HepG2 (cell line): Measurements from ENCODE around the gene REEP2. TPM values are rescaled to one million over a fixed set of nuclear protein-coding genes. Genes with fewer than 3 reads are reported as not detected.

ENCODE experiments used
- ATF5 ChIP-seq: sonication (generic); formaldehyde crosslinking; IDR thresholded peaks from 2 replicates; pipeline ENCODE4 v1.4.0; 2020; ENCODE audit warnings: mild to moderate bottlenecking, low read depth, missing genetic modification reagents
- BATF2 ChIP-seq: sonication (generic); formaldehyde crosslinking; IDR thresholded peaks from 2 replicates; pipeline ENCODE4 v1.8.0; 2022; ENCODE audit warnings: mild to moderate bottlenecking, missing genetic modification reagents, moderate library complexity
- CEBPB ChIP-seq: IDR thresholded peaks from 2 replicates; pipeline ENCODE4 v1.6.1; 2011; ENCODE audit warnings: low read depth, low read length, improper control_type of control experiment, borderline replicate concordance
- FOXC1 ChIP-seq: sonication (generic); formaldehyde crosslinking; IDR thresholded peaks from 2 replicates; pipeline ENCODE4 v1.8.0; 2022; ENCODE audit warnings: mild to moderate bottlenecking, missing genetic modification reagents, borderline replicate concordance
- FOXO1 ChIP-seq: sonication (generic); formaldehyde crosslinking; IDR thresholded peaks from 2 replicates; pipeline ENCODE4 v1.4.0; 2020; ENCODE audit warnings: missing genetic modification reagents
- HCFC1 ChIP-seq: fragments of 150-350 bp; IDR thresholded peaks from 2 replicates; pipeline ENCODE4 v1.6.1; 2014; ENCODE audit warnings: low read depth, low read length
- IRF9 ChIP-seq: sonication (generic); formaldehyde crosslinking; IDR thresholded peaks from 2 replicates; pipeline ENCODE4 v1.8.0; 2022; ENCODE audit warnings: missing genetic modification reagents, mild to moderate bottlenecking, borderline replicate concordance
- KDM1A ChIP-seq: IDR thresholded peaks from 2 replicates; pipeline ENCODE4 v1.6.1; 2016; ENCODE audit warnings: missing compliant biosample characterization
- MAF1 ChIP-seq: sonication (generic); formaldehyde crosslinking; IDR thresholded peaks from 2 replicates; pipeline ENCODE4 v1.5.0; 2020; ENCODE audit warnings: missing genetic modification reagents, borderline replicate concordance
- MAFK ChIP-seq, 2 experiments: IDR thresholded peaks in 1 of 2; conservative IDR thresholded peaks in 1 of 2; 2 replicates each; pipeline ENCODE4 v1.6.1; 2011; ENCODE audit warnings: improper control_type of control experiment in 2 of 2, low read length in 2 of 2
- MED1 ChIP-seq: sonication (generic); formaldehyde crosslinking; IDR thresholded peaks from 2 replicates; pipeline ENCODE4 v1.4.0; 2020; ENCODE audit warnings: missing genetic modification reagents
- PHF8 ChIP-seq: sonication (generic); formaldehyde crosslinking; IDR thresholded peaks from 2 replicates; pipeline ENCODE4 v1.5.0; 2020; ENCODE audit warnings: missing genetic modification reagents
- POLR2AphosphoS5 ChIP-seq: IDR thresholded peaks from 2 replicates; pipeline ENCODE4 v1.6.1; 2012; ENCODE audit warnings: low read depth, low read length
- PRDM10 ChIP-seq: sonication (generic); formaldehyde crosslinking; IDR thresholded peaks from 2 replicates; pipeline ENCODE4 v1.4.0; 2020; ENCODE audit warnings: low read depth, missing genetic modification reagents
- PRMT3 ChIP-seq: sonication (generic); formaldehyde crosslinking; IDR thresholded peaks from 2 replicates; pipeline ENCODE4 v1.8.1; 2022; ENCODE audit warnings: low read depth, mild to moderate bottlenecking, moderate library complexity, missing genetic modification reagents, borderline replicate concordance
- ZFP36 ChIP-seq: fragments of 150-350 bp; IDR thresholded peaks from 2 replicates; pipeline ENCODE4 v1.6.1; 2018; ENCODE audit warnings: borderline replicate concordance, low read length, low read depth; ENCODE audit not compliant: partially characterized antibody
- ZNF33B ChIP-seq: sonication (generic); formaldehyde crosslinking; IDR thresholded peaks from 2 replicates; pipeline ENCODE4 v1.5.1; 2020; ENCODE audit warnings: mild to moderate bottlenecking, missing genetic modification reagents
- ZNF605 ChIP-seq: sonication (generic); formaldehyde crosslinking; IDR thresholded peaks from 2 replicates; pipeline ENCODE4 v1.8.0; 2022; ENCODE audit warnings: mild to moderate bottlenecking, missing genetic modification reagents
- ZNF770 ChIP-seq: sonication (generic); formaldehyde crosslinking; IDR thresholded peaks from 2 replicates; pipeline ENCODE4 v1.5.0; 2020; ENCODE audit warnings: mild to moderate bottlenecking, missing genetic modification reagents
- ZNF772 ChIP-seq: sonication (generic); formaldehyde crosslinking; IDR thresholded peaks from 2 replicates; pipeline ENCODE4 v1.5.0; 2020; ENCODE audit warnings: mild to moderate bottlenecking, missing genetic modification reagents
- polyA plus RNA-seq, 8 experiments: library from polyadenylated mRNA; depleted of rRNA in 3 of 8; stranded (reverse) in 7 of 8; unstranded in 1 of 8; fragments of >200 nt; fragmentation: Illumina TruSeq in 4 of 8; extraction: Trizol in 4 of 8; gene quantifications; 2 replicates each; pipeline versions ENCODE4 v1.2.1 to v1.2.3, GENCODE V29; 2011 to 2016; ENCODE audit warnings: low read depth in 4 of 8, missing spikeins in 1 of 8, mixed read lengths in 1 of 8; ENCODE audit not compliant: insufficient read depth in 1 of 8
- total RNA-seq, 5 experiments: library from RNA; depleted of rRNA; stranded (reverse); fragments of >200 nt; fragmentation: Illumina TruSeq; extraction: Trizol; gene quantifications; 2 replicates each; pipeline ENCODE4 v1.2.3, GENCODE V29; 2016; ENCODE audit warnings: low read depth in 1 of 5

The REEP2 gene
- total and polyA plus RNA-seq, 2 of the 13 experiments (the other 11 are each of a cell fraction or from before 2014, with no cell fraction given) = 5.3 to 7.8 TPM

- TF ChIP-seq PRDM10 (CRISPR knock-in tag) (no peak), IRF9 (no peak), FOXO1 (CRISPR knock-in tag) (no peak), BATF2 (CRISPR knock-in tag) (peak; percentile 8; the same call in 1 of the 2 replicates), ATF5 (CRISPR knock-in tag) (no peak), ZNF33B (CRISPR knock-in tag) (no peak), PRMT3 (CRISPR knock-in tag) (no peak), MAFK (conservative IDR thresholded peaks at IDR 0.05 in 1 of 2, IDR thresholded peaks at IDR 0.05 in 1 of 2; ENCODE audit: low read length in 2 of 2) (no peak), ZFP36 (peak; percentile 99), PHF8 (CRISPR knock-in tag) (peak; percentile 78), MED1 (CRISPR knock-in tag) (peak; percentile 73), ZNF772 (CRISPR knock-in tag) (peak; percentile 23; the same call in 1 of the 2 replicates), MAF1 (no peak), ZNF770 (CRISPR knock-in tag) (peak; percentile 43), FOXC1 (CRISPR knock-in tag) (no peak; the same call in 1 of the 2 replicates), ZNF605 (CRISPR knock-in tag) (no peak; the same call in none of the 2 replicates), POLR2AphosphoS5 (peak; percentile 42; the same call in 1 of the 2 replicates), KDM1A (CRISPR knock-in tag) (no peak), HCFC1 (no peak; the same call in 1 of the 2 replicates), CEBPB (no peak)
Observed at GRCh38 chr5:138464388-138465260, 25.8 kb downstream of the REEP2 start (continued).
